ENCODE data around the gene GOLGB1.

Gene GOLGB1

DNA sequence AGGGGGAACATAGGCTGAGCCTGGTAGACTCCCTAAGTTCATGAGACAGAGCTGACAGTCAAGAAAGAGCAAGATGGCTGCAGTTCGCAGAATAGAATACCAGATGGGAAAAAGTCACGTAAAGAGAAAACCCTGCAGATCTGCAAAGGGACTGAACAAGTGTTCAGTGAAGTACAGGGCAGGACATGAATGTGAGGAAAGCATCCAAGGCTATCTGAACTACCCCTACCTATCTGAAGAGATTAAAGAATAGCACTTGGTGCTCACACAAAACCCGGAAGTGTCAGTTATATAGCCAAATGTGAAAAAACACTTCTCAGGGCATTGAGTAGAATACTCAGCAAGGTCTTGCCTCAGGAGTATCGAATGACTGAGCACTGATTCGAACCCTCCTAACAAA lies 44.0 kb downstream of the GOLGB1 start:
- TF ChIP-seq ZNF8 (CRISPR knock-in tag; IDR thresholded peaks at IDR 0.05) (no peak), ZFP30 (CRISPR knock-in tag; IDR thresholded peaks at IDR 0.05) (no peak), RARB (CRISPR knock-in tag; IDR thresholded peaks at IDR 0.05) (no peak), ZC3H10 (CRISPR knock-in tag; IDR thresholded peaks at IDR 0.05) (no peak), GLIS3 (CRISPR knock-in tag; IDR thresholded peaks at IDR 0.05) (no peak), ISL1 (CRISPR knock-in tag; IDR thresholded peaks at IDR 0.05) (no peak), TCF4 (CRISPR knock-in tag; IDR thresholded peaks at IDR 0.05; ENCODE audit: borderline replicate concordance) (no peak), ESRRG (CRISPR knock-in tag; IDR thresholded peaks at IDR 0.05) (no peak), ZFP3 (CRISPR knock-in tag; IDR thresholded peaks at IDR 0.05) (no peak), PPARA (CRISPR knock-in tag; IDR thresholded peaks at IDR 0.05; ENCODE audit: borderline replicate concordance) (no peak), CSDC2 (CRISPR knock-in tag; IDR thresholded peaks at IDR 0.05) (no peak), OSR1 (CRISPR knock-in tag; IDR thresholded peaks at IDR 0.05) (no peak), ZNF70 (CRISPR knock-in tag; IDR thresholded peaks at IDR 0.05) (no peak), SNAI2 (CRISPR knock-in tag; IDR thresholded peaks at IDR 0.05) (no peak)
- TF ChIP-seq, protein P1, sequence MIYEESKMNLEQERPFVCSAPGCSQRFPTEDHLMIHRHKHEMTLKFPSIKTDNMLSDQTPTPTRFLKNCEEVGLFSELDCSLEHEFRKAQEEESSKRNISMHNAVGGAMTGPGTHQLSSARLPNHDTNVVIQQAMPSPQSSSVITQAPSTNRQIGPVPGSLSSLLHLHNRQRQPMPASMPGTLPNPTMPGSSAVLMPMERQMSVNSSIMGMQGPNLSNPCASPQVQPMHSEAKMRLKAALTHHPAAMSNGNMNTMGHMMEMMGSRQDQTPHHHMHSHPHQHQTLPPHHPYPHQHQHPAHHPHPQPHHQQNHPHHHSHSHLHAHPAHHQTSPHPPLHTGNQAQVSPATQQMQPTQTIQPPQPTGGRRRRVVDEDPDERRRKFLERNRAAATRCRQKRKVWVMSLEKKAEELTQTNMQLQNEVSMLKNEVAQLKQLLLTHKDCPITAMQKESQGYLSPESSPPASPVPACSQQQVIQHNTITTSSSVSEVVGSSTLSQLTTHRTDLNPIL (CRISPR knock-in tag; IDR thresholded peaks at IDR 0.05; ENCODE audit: low read depth) = no peak
- TF ChIP-seq, protein P2, sequence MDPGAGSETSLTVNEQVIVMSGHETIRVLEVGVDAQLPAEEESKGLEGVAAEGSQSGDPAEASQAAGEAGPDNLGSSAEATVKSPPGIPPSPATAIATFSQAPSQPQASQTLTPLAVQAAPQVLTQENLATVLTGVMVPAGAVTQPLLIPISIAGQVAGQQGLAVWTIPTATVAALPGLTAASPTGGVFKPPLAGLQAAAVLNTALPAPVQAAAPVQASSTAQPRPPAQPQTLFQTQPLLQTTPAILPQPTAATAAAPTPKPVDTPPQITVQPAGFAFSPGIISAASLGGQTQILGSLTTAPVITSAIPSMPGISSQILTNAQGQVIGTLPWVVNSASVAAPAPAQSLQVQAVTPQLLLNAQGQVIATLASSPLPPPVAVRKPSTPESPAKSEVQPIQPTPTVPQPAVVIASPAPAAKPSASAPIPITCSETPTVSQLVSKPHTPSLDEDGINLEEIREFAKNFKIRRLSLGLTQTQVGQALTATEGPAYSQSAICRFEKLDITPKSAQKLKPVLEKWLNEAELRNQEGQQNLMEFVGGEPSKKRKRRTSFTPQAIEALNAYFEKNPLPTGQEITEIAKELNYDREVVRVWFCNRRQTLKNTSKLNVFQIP (CRISPR knock-in tag; IDR thresholded peaks at IDR 0.05; ENCODE audit: borderline replicate concordance, low read depth) = no peak
- TF ChIP-seq, protein P3, sequence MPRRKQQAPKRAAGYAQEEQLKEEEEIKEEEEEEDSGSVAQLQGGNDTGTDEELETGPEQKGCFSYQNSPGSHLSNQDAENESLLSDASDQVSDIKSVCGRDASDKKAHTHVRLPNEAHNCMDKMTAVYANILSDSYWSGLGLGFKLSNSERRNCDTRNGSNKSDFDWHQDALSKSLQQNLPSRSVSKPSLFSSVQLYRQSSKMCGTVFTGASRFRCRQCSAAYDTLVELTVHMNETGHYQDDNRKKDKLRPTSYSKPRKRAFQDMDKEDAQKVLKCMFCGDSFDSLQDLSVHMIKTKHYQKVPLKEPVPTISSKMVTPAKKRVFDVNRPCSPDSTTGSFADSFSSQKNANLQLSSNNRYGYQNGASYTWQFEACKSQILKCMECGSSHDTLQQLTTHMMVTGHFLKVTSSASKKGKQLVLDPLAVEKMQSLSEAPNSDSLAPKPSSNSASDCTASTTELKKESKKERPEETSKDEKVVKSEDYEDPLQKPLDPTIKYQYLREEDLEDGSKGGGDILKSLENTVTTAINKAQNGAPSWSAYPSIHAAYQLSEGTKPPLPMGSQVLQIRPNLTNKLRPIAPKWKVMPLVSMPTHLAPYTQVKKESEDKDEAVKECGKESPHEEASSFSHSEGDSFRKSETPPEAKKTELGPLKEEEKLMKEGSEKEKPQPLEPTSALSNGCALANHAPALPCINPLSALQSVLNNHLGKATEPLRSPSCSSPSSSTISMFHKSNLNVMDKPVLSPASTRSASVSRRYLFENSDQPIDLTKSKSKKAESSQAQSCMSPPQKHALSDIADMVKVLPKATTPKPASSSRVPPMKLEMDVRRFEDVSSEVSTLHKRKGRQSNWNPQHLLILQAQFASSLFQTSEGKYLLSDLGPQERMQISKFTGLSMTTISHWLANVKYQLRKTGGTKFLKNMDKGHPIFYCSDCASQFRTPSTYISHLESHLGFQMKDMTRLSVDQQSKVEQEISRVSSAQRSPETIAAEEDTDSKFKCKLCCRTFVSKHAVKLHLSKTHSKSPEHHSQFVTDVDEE (CRISPR knock-in tag; IDR thresholded peaks at IDR 0.05) = no peak

DNA sequence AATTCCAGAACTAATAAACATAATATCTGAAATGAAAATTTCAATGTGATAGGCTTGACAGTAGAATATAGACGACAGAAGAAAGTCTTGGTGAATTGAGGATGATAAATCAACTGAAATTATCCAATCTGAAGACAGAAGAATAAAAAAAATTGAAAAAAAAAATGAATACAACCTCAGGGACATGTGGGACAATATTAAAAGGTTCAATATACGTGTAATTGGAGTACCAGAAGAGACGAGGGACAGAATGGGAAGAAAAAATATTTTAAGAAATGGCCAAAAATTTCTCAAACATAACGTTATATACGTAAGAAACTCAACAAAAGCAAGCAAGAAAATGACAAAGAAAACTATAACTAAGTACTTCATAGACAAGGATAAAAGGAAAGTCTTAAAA lies 45.6 kb downstream of the GOLGB1 start:
- ATAC-seq = no peak
- no peak for TF ChIP-seq SNAI2 (CRISPR knock-in tag; IDR thresholded peaks at IDR 0.05)
- TF ChIP-seq, protein P3 (CRISPR knock-in tag; IDR thresholded peaks at IDR 0.05) = no peak
- no peak for TF ChIP-seq ZNF8 (CRISPR knock-in tag; IDR thresholded peaks at IDR 0.05)
- no peak for TF ChIP-seq ZNF565 (CRISPR knock-in tag; conservative IDR thresholded peaks at IDR 0.05; ENCODE audit: low read depth)
- TF ChIP-seq TOX (CRISPR knock-in tag; IDR thresholded peaks at IDR 0.05; ENCODE audit: borderline replicate concordance) = no peak
- TF ChIP-seq ISL1 (CRISPR knock-in tag; IDR thresholded peaks at IDR 0.05) = no peak
- TF ChIP-seq, protein P2 (CRISPR knock-in tag; IDR thresholded peaks at IDR 0.05; ENCODE audit: borderline replicate concordance, low read depth) = no peak
- no peak for TF ChIP-seq OSR1 (CRISPR knock-in tag; IDR thresholded peaks at IDR 0.05)
- no peak for TF ChIP-seq CSDC2 (CRISPR knock-in tag; IDR thresholded peaks at IDR 0.05)
- no peak for TF ChIP-seq ZC3H10 (CRISPR knock-in tag; IDR thresholded peaks at IDR 0.05)
- TF ChIP-seq ZNF70 (CRISPR knock-in tag; IDR thresholded peaks at IDR 0.05) = no peak
- TF ChIP-seq, protein P1 (CRISPR knock-in tag; IDR thresholded peaks at IDR 0.05; ENCODE audit: low read depth) = no peak
- no peak for TF ChIP-seq ZFP3 (CRISPR knock-in tag; IDR thresholded peaks at IDR 0.05)
- TF ChIP-seq PPARA (CRISPR knock-in tag; IDR thresholded peaks at IDR 0.05; ENCODE audit: borderline replicate concordance) = no peak
- no peak for TF ChIP-seq ZFP30 (CRISPR knock-in tag; IDR thresholded peaks at IDR 0.05)
- TF ChIP-seq, protein P4, sequence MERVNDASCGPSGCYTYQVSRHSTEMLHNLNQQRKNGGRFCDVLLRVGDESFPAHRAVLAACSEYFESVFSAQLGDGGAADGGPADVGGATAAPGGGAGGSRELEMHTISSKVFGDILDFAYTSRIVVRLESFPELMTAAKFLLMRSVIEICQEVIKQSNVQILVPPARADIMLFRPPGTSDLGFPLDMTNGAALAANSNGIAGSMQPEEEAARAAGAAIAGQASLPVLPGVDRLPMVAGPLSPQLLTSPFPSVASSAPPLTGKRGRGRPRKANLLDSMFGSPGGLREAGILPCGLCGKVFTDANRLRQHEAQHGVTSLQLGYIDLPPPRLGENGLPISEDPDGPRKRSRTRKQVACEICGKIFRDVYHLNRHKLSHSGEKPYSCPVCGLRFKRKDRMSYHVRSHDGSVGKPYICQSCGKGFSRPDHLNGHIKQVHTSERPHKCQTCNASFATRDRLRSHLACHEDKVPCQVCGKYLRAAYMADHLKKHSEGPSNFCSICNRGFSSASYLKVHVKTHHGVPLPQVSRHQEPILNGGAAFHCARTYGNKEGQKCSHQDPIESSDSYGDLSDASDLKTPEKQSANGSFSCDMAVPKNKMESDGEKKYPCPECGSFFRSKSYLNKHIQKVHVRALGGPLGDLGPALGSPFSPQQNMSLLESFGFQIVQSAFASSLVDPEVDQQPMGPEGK (CRISPR knock-in tag; IDR thresholded peaks at IDR 0.05; ENCODE audit: borderline replicate concordance) = no peak

More for the DNA sequence above, 44.0 kb downstream of the GOLGB1 start:
- ATAC-seq = no peak
